GM12878 (cell line): ENCODE results near the gene IGFBP2. TPM values are rescaled to one million over a fixed set of nuclear protein-coding genes. Genes with fewer than 3 reads are reported as not detected.

Experiments used
- ATAC-seq: fragments of 200-7000 bp; cut with Tn5 transposase; 3 replicates; pipeline ENCODE4 v1.9.1; 2020; ENCODE audit warnings: mild to moderate bottlenecking, moderate library complexity
- BruUV-seq: library from RNA; stranded (reverse); fragments of 400-500 nt; replicated peaks from 2 replicates; lab custom pipeline; 2021; lab: Mats Ljungman, UMichigan
- CTCF ChIA-PET: fragments of 300-600 bp; sonication (Branson Sonifier 250); formaldehyde crosslinking; extraction: SDS; loops from one replicate; lab custom pipeline; 2021; ENCODE audit warnings: inconsistent platforms; lab: Yijun Ruan, JAX
- POLR2A ChIA-PET: fragments of 350-600 bp; formaldehyde crosslinking; extraction: SDS; loops from one replicate; lab custom pipeline; 2021; ENCODE audit warnings: inconsistent platforms; lab: Charles Lee
- RAD21 ChIA-PET: fragments of 300-600 bp; sonication (Branson Sonifier 250); formaldehyde crosslinking; loops from one replicate; lab custom pipeline; 2023; ENCODE audit warnings: antibody characterized with exemption; ENCODE audit not compliant: unreplicated experiment; lab: Charles Lee
- SMC1A ChIA-PET: fragments of 300-600 bp; sonication (Branson Sonifier 250); formaldehyde crosslinking; loops from one replicate; lab custom pipeline; 2023; ENCODE audit not compliant: unreplicated experiment, uncharacterized antibody; lab: Charles Lee
- DNase-seq: peaks from one replicate; pipeline ENCODE4 v3.0.0-alpha.2; 2011; ENCODE audit warnings: low read depth, low spot score
- FAIRE-seq: peaks from 3 replicates; lab custom pipeline; 2011; peaks lifted over from hg19 to GRCh38; lab: Jason Lieb, UNC
- H2AFZ ChIP-seq: 2 replicates; pipeline ENCODE4 v1.6.0; 2011; ENCODE audit warnings: low read depth, low read length, control low read depth; ENCODE audit not compliant: control insufficient read depth
- H3K27ac ChIP-seq: 2 replicates; pipeline ENCODE4 v1.5.1; 2011; ENCODE audit warnings: control low read depth; ENCODE audit not compliant: control insufficient read depth, insufficient read depth
- H3K27me3 ChIP-seq, 2 experiments: replicated peaks in 1 of 2; 2 replicates each; pipeline versions ENCODE4 v1.6.0 to v1.6.1; 2011; ENCODE audit warnings: low read length in 1 of 2; ENCODE audit not compliant: control insufficient read depth in 2 of 2, insufficient read depth in 2 of 2
- H3K36me3 ChIP-seq, 2 experiments: 2 replicates each; pipeline ENCODE4 v1.5.1; 2011; ENCODE audit warnings: low read length in 1 of 2; ENCODE audit not compliant: control insufficient read depth in 2 of 2, insufficient read depth in 2 of 2
- H3K4me1 ChIP-seq: 2 replicates; pipeline ENCODE4 v1.6.1; 2011; ENCODE audit warnings: mild to moderate bottlenecking, low read length, moderate library complexity, mixed read lengths; ENCODE audit not compliant: control insufficient read depth, insufficient read depth
- H3K4me2 ChIP-seq: 2 replicates; pipeline ENCODE4 v1.6.0; 2011; ENCODE audit warnings: control low read depth; ENCODE audit not compliant: control insufficient read depth, insufficient read depth
- H3K4me3 ChIP-seq: fragments of 200-600 bp; sonication (generic); 2 replicates; pipeline ENCODE4 v1.5.1; 2016
- H3K79me2 ChIP-seq: 2 replicates; pipeline ENCODE4 v1.6.0; 2011; ENCODE audit warnings: low read length; ENCODE audit not compliant: control insufficient read depth, insufficient read depth
- H3K9ac ChIP-seq: 2 replicates; pipeline ENCODE4 v1.8.0; 2011; ENCODE audit warnings: low read length, control low read depth, mixed read lengths; ENCODE audit not compliant: control insufficient read depth, insufficient read depth
- H3K9me3 ChIP-seq: replicated peaks from 3 replicates; pipeline ENCODE4 v1.5.1; 2011; ENCODE audit warnings: mild to moderate bottlenecking, low read length; ENCODE audit not compliant: control insufficient read depth, insufficient read depth
- H4K20me1 ChIP-seq: 2 replicates; pipeline ENCODE4 v1.6.0; 2011; ENCODE audit not compliant: control insufficient read depth, insufficient read depth
- BMI1 ChIP-seq: fragments of 450-650 bp; IDR thresholded peaks from 2 replicates; pipeline ENCODE4 v1.6.1; 2016; ENCODE audit warnings: mild to moderate bottlenecking, moderate library complexity, borderline replicate concordance
- BRCA1 ChIP-seq: IDR thresholded peaks from 2 replicates; pipeline ENCODE4 v1.6.1; 2011; ENCODE audit warnings: low read depth, low read length, improper control_type of control experiment
- CHD4 ChIP-seq: fragments of 200-600 bp; sonication (generic); IDR thresholded peaks from 2 replicates; pipeline ENCODE4 v1.6.1; 2016; ENCODE audit warnings: mild to moderate bottlenecking
- EED ChIP-seq: sonication (generic); IDR thresholded peaks from 2 replicates; pipeline ENCODE4 v1.6.1; 2016; ENCODE audit warnings: antibody characterized with exemption, low read depth
- EGR1 ChIP-seq, 2 experiments: IDR thresholded peaks; 1 replicate in 1 of 2; 2 replicates in 1 of 2; pipeline ENCODE4 v1.6.1; 2011 to 2012; ENCODE audit warnings: low read depth in 2 of 2, low read length in 2 of 2, borderline replicate concordance in 1 of 2, mild to moderate bottlenecking in 1 of 2, moderate library complexity in 1 of 2
- FOXK2 ChIP-seq: fragments of 450-650 bp; IDR thresholded peaks from 2 replicates; pipeline ENCODE4 v1.6.1; 2017; ENCODE audit warnings: mild to moderate bottlenecking, moderate library complexity
- HDGF ChIP-seq: fragments of 450-650 bp; IDR thresholded peaks from 2 replicates; pipeline ENCODE4 v1.6.1; 2016; ENCODE audit warnings: antibody characterized with exemption
- JUNB ChIP-seq: IDR thresholded peaks from 2 replicates; pipeline ENCODE4 v1.6.1; 2016; ENCODE audit warnings: antibody characterized with exemption, mild to moderate bottlenecking
- KAT2A ChIP-seq: conservative IDR thresholded peaks from 2 replicates; pipeline ENCODE4 v1.6.1; 2011; ENCODE audit warnings: low read depth, low read length; ENCODE audit not compliant: control insufficient read depth
- PAX8 ChIP-seq: fragments of 450-650 bp; IDR thresholded peaks from 2 replicates; pipeline ENCODE4 v1.6.1; 2017; ENCODE audit warnings: mild to moderate bottlenecking, moderate library complexity
- RCOR1 ChIP-seq: conservative IDR thresholded peaks from 2 replicates; pipeline ENCODE4 v1.6.1; 2012; ENCODE audit warnings: low read depth, low read length, improper control_type of control experiment
- SMAD5 ChIP-seq: IDR thresholded peaks from 2 replicates; pipeline ENCODE4 v1.6.1; 2016; ENCODE audit warnings: antibody characterized with exemption, low read depth
- WRNIP1 ChIP-seq: IDR thresholded peaks from 2 replicates; pipeline ENCODE4 v1.6.1; 2011; ENCODE audit warnings: low read depth, low read length, improper control_type of control experiment, borderline replicate concordance
- ZSCAN29 ChIP-seq: fragments of 450-650 bp; IDR thresholded peaks from 2 replicates; pipeline ENCODE4 v1.6.1; 2017; ENCODE audit warnings: mild to moderate bottlenecking, moderate library complexity
- WGBS: methylation state at CpG from one replicate; pipeline ENCODE4 v1.1.6; 2016; ENCODE audit warnings: low lambda C conversion rate; ENCODE audit not compliant: insufficient replicate concordance, insufficient coverage; ENCODE audit errors: missing lambda C conversion rate; 5-methylcytosine and 5-hydroxymethylcytosine counted together
- in situ Hi-C: fragments of 300-500 bp; cut with MboI; formaldehyde crosslinking; loops from 9 replicates; pipeline ENCODE4 v1.14.3; 2018; ENCODE audit warnings: mixed read lengths
- intact Hi-C: fragments of 100-400 bp; cut with micrococcal nuclease; formaldehyde crosslinking; loops from one replicate; pipeline ENCODE4 v1.14.2; 2022; ENCODE audit not compliant: unreplicated experiment
- polyA plus RNA-seq, 11 experiments: library from polyadenylated mRNA; depleted of rRNA in 4 of 11; unstranded in 6 of 11; stranded (reverse) in 5 of 11; fragments of >200 nt; fragmentation: Nextera tagmentation in 4 of 11; fragmentation: Illumina TruSeq in 1 of 11; extraction: Ambion mirVana in 4 of 11; extraction: Trizol in 1 of 11; gene quantifications; 1 replicate in 1 of 11; 2 replicates in 10 of 11; pipeline versions ENCODE4 v1.2.1 to v1.2.3, GENCODE V29; 2011 to 2016; ENCODE audit warnings: inconsistent platforms in 2 of 11, missing spikeins in 2 of 11, low read depth in 1 of 11
- total RNA-seq, 4 experiments: library from RNA; depleted of rRNA in 3 of 4; stranded (reverse); fragments of >200 nt in 3 of 4; fragmentation: Illumina TruSeq in 1 of 4; extraction: Trizol in 1 of 4; gene quantifications; 2 replicates each; pipeline versions ENCODE4 v1.2.1 to v1.2.3, GENCODE V29; 2013 to 2021
- TF ChIP-seq, protein P1 (sequence below): fragments of 450-650 bp; IDR thresholded peaks from 2 replicates; pipeline ENCODE4 v1.6.1; 2017; ENCODE audit warnings: mild to moderate bottlenecking, moderate library complexity
- TF ChIP-seq, protein P2 (sequence below): fragments of 450-650 bp; IDR thresholded peaks from 2 replicates; pipeline ENCODE4 v1.6.1; 2017; ENCODE audit warnings: borderline replicate concordance

IGFBP2 gene
- total and polyA plus RNA-seq, 10 of the 15 experiments (the other 5 are each of a cell fraction or from before 2014, with no cell fraction given): 0.11 to 1.5 (median 0.38) TPM; not detected in 5

DNA sequence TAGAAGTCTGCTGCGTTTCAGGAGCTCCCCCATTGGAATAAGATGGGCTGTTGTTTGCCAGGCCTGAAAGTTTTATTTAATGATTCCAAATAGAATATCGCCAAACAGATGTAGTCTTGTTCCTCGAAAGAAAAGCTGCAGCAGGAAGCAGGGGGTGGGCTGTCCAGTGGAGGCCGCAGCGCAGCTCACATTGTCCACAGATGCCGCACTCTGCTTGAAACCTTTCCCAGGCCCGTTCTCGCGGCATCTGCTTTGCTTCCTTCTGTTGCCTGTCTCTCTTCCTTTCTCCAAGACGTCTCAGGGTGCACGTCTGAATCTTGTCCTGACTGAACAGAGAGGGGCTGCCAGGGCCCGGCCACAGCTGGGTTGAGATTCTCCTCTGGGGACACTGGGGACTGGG lies 12.4 kb upstream of the IGFBP2 start (continued):
- TF ChIP-seq BRCA1: no peak
- TF ChIP-seq WRNIP1: no peak
- TF ChIP-seq BMI1: no peak
- no peak for TF ChIP-seq RCOR1
- TF ChIP-seq, protein P1, sequence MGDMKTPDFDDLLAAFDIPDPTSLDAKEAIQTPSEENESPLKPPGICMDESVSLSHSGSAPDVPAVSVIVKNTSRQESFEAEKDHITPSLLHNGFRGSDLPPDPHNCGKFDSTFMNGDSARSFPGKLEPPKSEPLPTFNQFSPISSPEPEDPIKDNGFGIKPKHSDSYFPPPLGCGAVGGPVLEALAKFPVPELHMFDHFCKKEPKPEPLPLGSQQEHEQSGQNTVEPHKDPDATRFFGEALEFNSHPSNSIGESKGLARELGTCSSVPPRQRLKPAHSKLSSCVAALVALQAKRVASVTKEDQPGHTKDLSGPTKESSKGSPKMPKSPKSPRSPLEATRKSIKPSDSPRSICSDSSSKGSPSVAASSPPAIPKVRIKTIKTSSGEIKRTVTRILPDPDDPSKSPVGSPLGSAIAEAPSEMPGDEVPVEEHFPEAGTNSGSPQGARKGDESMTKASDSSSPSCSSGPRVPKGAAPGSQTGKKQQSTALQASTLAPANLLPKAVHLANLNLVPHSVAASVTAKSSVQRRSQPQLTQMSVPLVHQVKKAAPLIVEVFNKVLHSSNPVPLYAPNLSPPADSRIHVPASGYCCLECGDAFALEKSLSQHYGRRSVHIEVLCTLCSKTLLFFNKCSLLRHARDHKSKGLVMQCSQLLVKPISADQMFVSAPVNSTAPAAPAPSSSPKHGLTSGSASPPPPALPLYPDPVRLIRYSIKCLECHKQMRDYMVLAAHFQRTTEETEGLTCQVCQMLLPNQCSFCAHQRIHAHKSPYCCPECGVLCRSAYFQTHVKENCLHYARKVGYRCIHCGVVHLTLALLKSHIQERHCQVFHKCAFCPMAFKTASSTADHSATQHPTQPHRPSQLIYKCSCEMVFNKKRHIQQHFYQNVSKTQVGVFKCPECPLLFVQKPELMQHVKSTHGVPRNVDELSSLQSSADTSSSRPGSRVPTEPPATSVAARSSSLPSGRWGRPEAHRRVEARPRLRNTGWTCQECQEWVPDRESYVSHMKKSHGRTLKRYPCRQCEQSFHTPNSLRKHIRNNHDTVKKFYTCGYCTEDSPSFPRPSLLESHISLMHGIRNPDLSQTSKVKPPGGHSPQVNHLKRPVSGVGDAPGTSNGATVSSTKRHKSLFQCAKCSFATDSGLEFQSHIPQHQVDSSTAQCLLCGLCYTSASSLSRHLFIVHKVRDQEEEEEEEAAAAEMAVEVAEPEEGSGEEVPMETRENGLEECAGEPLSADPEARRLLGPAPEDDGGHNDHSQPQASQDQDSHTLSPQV: no peak
- TF ChIP-seq SMAD5: no peak

DNA sequence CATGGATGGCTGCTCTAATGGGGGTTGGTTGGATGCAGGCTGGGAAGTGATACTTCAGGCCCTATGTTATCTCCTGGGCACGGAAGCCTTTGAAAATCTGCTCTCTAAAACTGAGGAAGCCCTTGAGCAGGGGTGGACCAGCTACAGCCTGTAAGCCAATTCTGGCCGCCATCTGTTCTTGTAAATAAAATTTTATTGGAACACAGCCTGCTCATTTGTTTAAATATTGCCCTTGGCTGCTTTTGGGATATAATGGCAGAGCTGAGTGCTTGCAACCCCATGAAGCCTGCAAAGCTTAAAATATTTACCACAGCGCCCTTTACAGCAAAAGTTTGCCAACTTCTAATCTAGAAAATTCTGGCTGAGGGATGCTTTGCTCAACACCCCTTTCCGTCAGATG lies 11.9 kb upstream of the IGFBP2 start:
- ATAC-seq: no peak
- TF ChIP-seq CHD4 (no peak), PAX8 (no peak), ZSCAN29 (no peak), EED (no peak), HDGF (no peak), EGR1 (IDR thresholded peaks at IDR 0.05; ENCODE audit: borderline replicate concordance in 1 of 2, low read depth in 2 of 2, low read length in 2 of 2) (no peak), KAT2A (no peak), FOXK2 (no peak), JUNB (no peak)
- TF ChIP-seq, protein P2, sequence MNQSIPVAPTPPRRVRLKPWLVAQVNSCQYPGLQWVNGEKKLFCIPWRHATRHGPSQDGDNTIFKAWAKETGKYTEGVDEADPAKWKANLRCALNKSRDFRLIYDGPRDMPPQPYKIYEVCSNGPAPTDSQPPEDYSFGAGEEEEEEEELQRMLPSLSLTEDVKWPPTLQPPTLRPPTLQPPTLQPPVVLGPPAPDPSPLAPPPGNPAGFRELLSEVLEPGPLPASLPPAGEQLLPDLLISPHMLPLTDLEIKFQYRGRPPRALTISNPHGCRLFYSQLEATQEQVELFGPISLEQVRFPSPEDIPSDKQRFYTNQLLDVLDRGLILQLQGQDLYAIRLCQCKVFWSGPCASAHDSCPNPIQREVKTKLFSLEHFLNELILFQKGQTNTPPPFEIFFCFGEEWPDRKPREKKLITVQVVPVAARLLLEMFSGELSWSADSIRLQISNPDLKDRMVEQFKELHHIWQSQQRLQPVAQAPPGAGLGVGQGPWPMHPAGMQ: no peak

More for the DNA sequence above, 11.9 kb upstream of the IGFBP2 start:
- Histone ChIP-seq H3K4me2 (no peak overlapping the region), H3K36me3 (no peaks in the 10 kb centered on the region), H3K27me3 (no peaks in the 10 kb centered on the region), H3K27ac (no peak overlapping the region), H3K9me3 (no peaks in the 10 kb centered on the region), H3K9ac (no peak overlapping the region), H3K4me3 (no peak overlapping the region), H2AFZ (no peak overlapping the region), H4K20me1 (no peaks in the 10 kb centered on the region), H3K79me2 (no peaks in the 10 kb centered on the region), H3K4me1 (peaks cover 3% of the 10 kb centered on the region; the same call in 1 of the 2 replicates)
- no peak for FAIRE-seq
- no peak for DNase-seq
- SMC1A ChIA-PET: interaction anchor here (1.3 to 1.8 kb wide), 3 partner anchors 9 to 102 kb away, joined by 3 to 8 read pairs (median 4); no protein-coding TSS in a partner anchor
- RAD21 ChIA-PET: interaction anchor here (0.8 kb wide), 1 partner anchor 102 kb away, joined by 3 read pairs; no protein-coding TSS in a partner anchor
- 29% methylated on average over 4 of the region's 4 CpGs for WGBS
- in situ Hi-C loops (no loop called here), intact Hi-C loops (no loop called here)
- POLR2A ChIA-PET: no interaction called here
- CTCF ChIA-PET: interaction anchor here (0.8 kb wide), 1 partner anchor 12 kb away, joined by 3 read pairs; no protein-coding TSS in a partner anchor
- no TSS peak for BruUV-seq
